GM23338 (cell line): ENCODE measurements around the gene DPEP3. TPM values are rescaled to one million over a fixed set of nuclear protein-coding genes. Genes with fewer than 3 reads are reported as not detected.

Source experiments
- ATAC-seq: fragments of 200-7000 bp; cut with Tn5 transposase; 3 replicates; pipeline ENCODE4 v1.9.1; 2020
- DNase-seq: peaks from one replicate; pipeline ENCODE4 v3.0.0-alpha.2; 2015; ENCODE audit warnings: low spot score
- H2AFZ ChIP-seq: fragments of 200-600 bp; sonication (generic); 2 replicates; pipeline ENCODE4 v1.8.0; 2016; ENCODE audit warnings: antibody characterized with exemption, mild to moderate bottlenecking, moderate library complexity
- H3F3A ChIP-seq: fragments of 200-600 bp; sonication (generic); replicated peaks from 2 replicates; pipeline ENCODE4 v1.8.0; 2017; ENCODE audit warnings: antibody characterized with exemption, mixed run types, low read depth
- H3K27ac ChIP-seq: fragments of 200-600 bp; sonication (generic); 2 replicates; pipeline ENCODE4 v1.6.1; 2016; ENCODE audit warnings: low read depth
- H3K27me3 ChIP-seq: fragments of 200-600 bp; sonication (generic); 2 replicates; pipeline ENCODE4 v1.8.0; 2016; ENCODE audit warnings: mild to moderate bottlenecking, mixed run types, moderate library complexity; ENCODE audit not compliant: insufficient read depth
- H3K36me3 ChIP-seq: fragments of 200-600 bp; sonication (generic); 2 replicates; pipeline ENCODE4 v1.8.0; 2016; ENCODE audit warnings: mild to moderate bottlenecking; ENCODE audit not compliant: insufficient read depth
- H3K4me1 ChIP-seq: fragments of 200-600 bp; sonication (generic); 2 replicates; pipeline ENCODE4 v1.8.0; 2016; ENCODE audit warnings: mild to moderate bottlenecking, moderate library complexity; ENCODE audit not compliant: insufficient read depth
- H3K4me2 ChIP-seq: fragments of 200-600 bp; sonication (generic); 2 replicates; pipeline ENCODE4 v1.7.1; 2017; ENCODE audit warnings: mixed run types
- H3K4me3 ChIP-seq: fragments of 200-600 bp; sonication (generic); 2 replicates; pipeline ENCODE4 v1.6.1; 2016; ENCODE audit warnings: mixed run types
- H3K79me2 ChIP-seq: fragments of 200-600 bp; sonication (generic); replicated peaks from 2 replicates; pipeline ENCODE4 v1.8.0; 2017; ENCODE audit warnings: mild to moderate bottlenecking; ENCODE audit not compliant: insufficient read depth
- H3K9me2 ChIP-seq: fragments of 200-600 bp; sonication (generic); 2 replicates; pipeline ENCODE4 v1.8.0; 2017; ENCODE audit not compliant: insufficient read depth
- H4K20me1 ChIP-seq: fragments of 200-600 bp; sonication (generic); replicated peaks from 2 replicates; pipeline ENCODE4 v1.8.0; 2017; ENCODE audit warnings: mild to moderate bottlenecking; ENCODE audit not compliant: insufficient read depth
- H3K27ac Mint-ChIP-seq: 2 replicates; pipeline ENCODE4 v1.8.0; 2020; ENCODE audit warnings: inconsistent platforms, mild to moderate bottlenecking, moderate library complexity, mixed read lengths
- H3K27me3 Mint-ChIP-seq: 3 replicates; pipeline ENCODE4 v1.8.0; 2022; ENCODE audit warnings: low read depth, mild to moderate bottlenecking, moderate library complexity, mixed read lengths, inconsistent platforms; ENCODE audit not compliant: insufficient read depth, poor library complexity
- H3K36me3 Mint-ChIP-seq: 3 replicates; pipeline ENCODE4 v1.8.0; 2021; ENCODE audit warnings: low read depth, mild to moderate bottlenecking, inconsistent platforms, moderate library complexity, mixed read lengths
- H3K4me1 Mint-ChIP-seq: 3 replicates; pipeline ENCODE4 v1.8.0; 2020; ENCODE audit warnings: mild to moderate bottlenecking, inconsistent platforms, mixed read lengths
- H3K4me3 Mint-ChIP-seq: 3 replicates; pipeline ENCODE4 v1.8.0; 2021; ENCODE audit warnings: moderate library complexity, mild to moderate bottlenecking, inconsistent platforms, mixed read lengths
- H3K9me3 Mint-ChIP-seq: 3 replicates; pipeline ENCODE4 v1.8.0; 2020; ENCODE audit warnings: moderate library complexity, mild to moderate bottlenecking, inconsistent platforms, mixed read lengths
- CREB1 ChIP-seq: fragments of 250-450 bp; sonication (Bioruptor Pico); IDR thresholded peaks from 2 replicates; pipeline ENCODE4 v1.5.0; 2020; ENCODE audit warnings: low read depth, mild to moderate bottlenecking, moderate library complexity
- JUNB ChIP-seq: IDR thresholded peaks from one replicate; pipeline ENCODE4 v1.6.1; 2016; ENCODE audit warnings: antibody characterized with exemption; ENCODE audit not compliant: unreplicated experiment
- POLR2AphosphoS5 ChIP-seq: IDR thresholded peaks from 2 replicates; pipeline ENCODE4 v1.6.1; 2016; ENCODE audit warnings: antibody characterized with exemption, low read depth
- STAT1 ChIP-seq: IDR thresholded peaks from one replicate; pipeline ENCODE4 v1.6.1; 2016; ENCODE audit warnings: antibody characterized with exemption; ENCODE audit not compliant: unreplicated experiment
- ZNF114 ChIP-seq: fragments of 250-450 bp; sonication (Bioruptor Pico); IDR thresholded peaks from 2 replicates; pipeline ENCODE4 v1.5.0; 2020; ENCODE audit warnings: mild to moderate bottlenecking, moderate library complexity
- ZNF331 ChIP-seq: fragments of 250-450 bp; sonication (Bioruptor Pico); IDR thresholded peaks from 2 replicates; pipeline ENCODE4 v1.5.0; 2020; ENCODE audit warnings: low read depth, mild to moderate bottlenecking, moderate library complexity
- polyA plus RNA-seq: library from polyadenylated mRNA; unstranded; fragments of >200 nt; fragmentation: Nextera tagmentation; extraction: Ambion mirVana; gene quantifications from 2 replicates; pipeline ENCODE4 v1.2.1, GENCODE V29; 2016
- total RNA-seq: library from RNA; depleted of rRNA; stranded (reverse); fragments of >200 nt; shearing (Covaris generic); gene quantifications from 2 replicates; pipeline ENCODE4 v1.2.3, GENCODE V29; 2014
- TF ChIP-seq, protein P1 (sequence below): IDR thresholded peaks from 2 replicates; pipeline ENCODE4 v1.6.1; 2016; ENCODE audit warnings: antibody characterized with exemption
- TF ChIP-seq, protein P2 (sequence below): fragments of 250-450 bp; sonication (Bioruptor Pico); IDR thresholded peaks from 2 replicates; pipeline ENCODE4 v1.5.0; 2020; ENCODE audit warnings: mild to moderate bottlenecking, moderate library complexity

Gene DPEP3
- total and polyA plus RNA-seq, 2 experiments from 2014 or later = 8.8 to 18.4 TPM

DNA sequence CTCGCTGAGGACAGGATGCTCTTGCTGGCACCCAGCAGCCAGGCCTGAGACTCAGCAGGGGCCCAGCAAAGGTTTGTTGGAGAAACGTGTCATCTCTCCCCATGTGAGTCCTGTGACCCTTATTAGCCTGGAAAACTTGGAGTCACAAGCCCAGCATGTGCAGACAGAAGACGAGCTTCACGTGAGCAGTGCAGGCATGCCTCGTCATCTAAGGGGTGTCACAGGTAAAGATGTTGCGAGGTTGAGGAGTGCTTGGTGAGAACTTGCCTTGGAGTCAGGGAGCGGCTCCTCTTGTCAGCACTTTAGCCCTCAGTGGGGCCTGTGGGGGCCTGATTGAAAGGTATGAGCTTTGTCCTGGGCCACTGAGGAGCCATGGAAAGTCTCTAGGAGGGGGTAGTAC lies 46.5 kb downstream of the DPEP3 start:
- peaks cover 3% of the 10 kb centered on the region for H4K20me1 ChIP-seq
- Mint-ChIP-seq H3K36me3 (peaks cover 20% of the 10 kb centered on the region; the same call in 2 of the 3 replicates), H3K27ac (no peak overlapping the region), H3K9me3 (0 out of 3 replicates have a peak, but pooled peaks cover 3% of the 10 kb centered on the region), H3K4me3 (peak overlapping the region; percentile 100; the same call in 2 of the 3 replicates), H3K27me3 (peaks cover 38% of the 10 kb centered on the region), H3K4me1 (peaks cover 21% of the 10 kb centered on the region)
- no peak for TF ChIP-seq ZNF114 (CRISPR knock-in tag)
- TF ChIP-seq JUNB = no peak
- TF ChIP-seq, protein P1, sequence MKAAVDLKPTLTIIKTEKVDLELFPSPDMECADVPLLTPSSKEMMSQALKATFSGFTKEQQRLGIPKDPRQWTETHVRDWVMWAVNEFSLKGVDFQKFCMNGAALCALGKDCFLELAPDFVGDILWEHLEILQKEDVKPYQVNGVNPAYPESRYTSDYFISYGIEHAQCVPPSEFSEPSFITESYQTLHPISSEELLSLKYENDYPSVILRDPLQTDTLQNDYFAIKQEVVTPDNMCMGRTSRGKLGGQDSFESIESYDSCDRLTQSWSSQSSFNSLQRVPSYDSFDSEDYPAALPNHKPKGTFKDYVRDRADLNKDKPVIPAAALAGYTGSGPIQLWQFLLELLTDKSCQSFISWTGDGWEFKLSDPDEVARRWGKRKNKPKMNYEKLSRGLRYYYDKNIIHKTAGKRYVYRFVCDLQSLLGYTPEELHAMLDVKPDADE = no peak
- no peak for TF ChIP-seq ZNF331
- no peak for TF ChIP-seq POLR2AphosphoS5
- TF ChIP-seq, protein P2, sequence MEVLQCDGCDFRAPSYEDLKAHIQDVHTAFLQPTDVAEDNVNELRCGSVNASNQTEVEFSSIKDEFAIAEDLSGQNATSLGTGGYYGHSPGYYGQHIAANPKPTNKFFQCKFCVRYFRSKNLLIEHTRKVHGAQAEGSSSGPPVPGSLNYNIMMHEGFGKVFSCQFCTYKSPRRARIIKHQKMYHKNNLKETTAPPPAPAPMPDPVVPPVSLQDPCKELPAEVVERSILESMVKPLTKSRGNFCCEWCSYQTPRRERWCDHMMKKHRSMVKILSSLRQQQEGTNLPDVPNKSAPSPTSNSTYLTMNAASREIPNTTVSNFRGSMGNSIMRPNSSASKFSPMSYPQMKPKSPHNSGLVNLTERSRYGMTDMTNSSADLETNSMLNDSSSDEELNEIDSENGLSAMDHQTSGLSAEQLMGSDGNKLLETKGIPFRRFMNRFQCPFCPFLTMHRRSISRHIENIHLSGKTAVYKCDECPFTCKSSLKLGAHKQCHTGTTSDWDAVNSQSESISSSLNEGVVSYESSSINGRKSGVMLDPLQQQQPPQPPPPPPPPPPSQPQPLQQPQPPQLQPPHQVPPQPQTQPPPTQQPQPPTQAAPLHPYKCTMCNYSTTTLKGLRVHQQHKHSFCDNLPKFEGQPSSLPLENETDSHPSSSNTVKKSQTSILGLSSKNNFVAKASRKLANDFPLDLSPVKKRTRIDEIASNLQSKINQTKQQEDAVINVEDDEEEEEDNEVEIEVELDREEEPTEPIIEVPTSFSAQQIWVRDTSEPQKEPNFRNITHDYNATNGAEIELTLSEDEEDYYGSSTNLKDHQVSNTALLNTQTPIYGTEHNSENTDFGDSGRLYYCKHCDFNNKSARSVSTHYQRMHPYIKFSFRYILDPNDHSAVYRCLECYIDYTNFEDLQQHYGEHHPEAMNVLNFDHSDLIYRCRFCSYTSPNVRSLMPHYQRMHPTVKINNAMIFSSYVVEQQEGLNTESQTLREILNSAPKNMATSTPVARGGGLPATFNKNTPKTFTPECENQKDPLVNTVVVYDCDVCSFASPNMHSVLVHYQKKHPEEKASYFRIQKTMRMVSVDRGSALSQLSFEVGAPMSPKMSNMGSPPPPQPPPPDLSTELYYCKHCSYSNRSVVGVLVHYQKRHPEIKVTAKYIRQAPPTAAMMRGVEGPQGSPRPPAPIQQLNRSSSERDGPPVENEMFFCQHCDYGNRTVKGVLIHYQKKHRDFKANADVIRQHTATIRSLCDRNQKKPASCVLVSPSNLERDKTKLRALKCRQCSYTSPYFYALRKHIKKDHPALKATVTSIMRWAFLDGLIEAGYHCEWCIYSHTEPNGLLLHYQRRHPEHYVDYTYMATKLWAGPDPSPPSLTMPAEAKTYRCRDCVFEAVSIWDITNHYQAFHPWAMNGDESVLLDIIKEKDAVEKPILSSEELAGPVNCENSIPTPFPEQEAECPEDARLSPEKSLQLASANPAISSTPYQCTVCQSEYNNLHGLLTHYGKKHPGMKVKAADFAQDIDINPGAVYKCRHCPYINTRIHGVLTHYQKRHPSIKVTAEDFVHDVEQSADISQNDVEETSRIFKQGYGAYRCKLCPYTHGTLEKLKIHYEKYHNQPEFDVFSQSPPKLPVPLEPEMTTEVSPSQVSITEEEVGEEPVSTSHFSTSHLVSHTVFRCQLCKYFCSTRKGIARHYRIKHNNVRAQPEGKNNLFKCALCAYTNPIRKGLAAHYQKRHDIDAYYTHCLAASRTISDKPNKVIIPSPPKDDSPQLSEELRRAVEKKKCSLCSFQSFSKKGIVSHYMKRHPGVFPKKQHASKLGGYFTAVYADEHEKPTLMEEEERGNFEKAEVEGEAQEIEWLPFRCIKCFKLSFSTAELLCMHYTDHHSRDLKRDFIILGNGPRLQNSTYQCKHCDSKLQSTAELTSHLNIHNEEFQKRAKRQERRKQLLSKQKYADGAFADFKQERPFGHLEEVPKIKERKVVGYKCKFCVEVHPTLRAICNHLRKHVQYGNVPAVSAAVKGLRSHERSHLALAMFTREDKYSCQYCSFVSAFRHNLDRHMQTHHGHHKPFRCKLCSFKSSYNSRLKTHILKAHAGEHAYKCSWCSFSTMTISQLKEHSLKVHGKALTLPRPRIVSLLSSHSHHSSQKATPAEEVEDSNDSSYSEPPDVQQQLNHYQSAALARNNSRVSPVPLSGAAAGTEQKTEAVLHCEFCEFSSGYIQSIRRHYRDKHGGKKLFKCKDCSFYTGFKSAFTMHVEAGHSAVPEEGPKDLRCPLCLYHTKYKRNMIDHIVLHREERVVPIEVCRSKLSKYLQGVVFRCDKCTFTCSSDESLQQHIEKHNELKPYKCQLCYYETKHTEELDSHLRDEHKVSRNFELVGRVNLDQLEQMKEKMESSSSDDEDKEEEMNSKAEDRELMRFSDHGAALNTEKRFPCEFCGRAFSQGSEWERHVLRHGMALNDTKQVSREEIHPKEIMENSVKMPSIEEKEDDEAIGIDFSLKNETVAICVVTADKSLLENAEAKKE (CRISPR knock-in tag) = no peak
- no peak for TF ChIP-seq CREB1
- no peak for TF ChIP-seq STAT1
- no peak overlapping the region for H2AFZ ChIP-seq
- H3K27me3 ChIP-seq = no peaks in the 10 kb centered on the region
- H3K4me3 ChIP-seq = no peak overlapping the region; the same call in 1 of the 2 replicates
- H3K27ac ChIP-seq = no peak overlapping the region
- no peaks in the 10 kb centered on the region for H3K9me2 ChIP-seq
- peaks cover 5% of the 10 kb centered on the region; the same call in 1 of the 2 replicates for H3K79me2 ChIP-seq
- no peak for ATAC-seq
- no peak for DNase-seq
- H3K36me3 ChIP-seq = no peaks in the 10 kb centered on the region
- peaks cover 7% of the 10 kb centered on the region; the same call in 1 of the 2 replicates for H3F3A ChIP-seq
- H3K4me1 ChIP-seq = peaks cover 10% of the 10 kb centered on the region; the same call in 1 of the 2 replicates
- no peak overlapping the region; the same call in 1 of the 2 replicates for H3K4me2 ChIP-seq
